CD14-positive monocyte (primary cell): Measurements from ENCODE around the gene UNKL. TPM values are rescaled to one million over a fixed set of nuclear protein-coding genes. Genes with fewer than 3 reads are reported as not detected.

Source experiments
- DNase-seq, 3 donors: peaks; one replicate each; pipeline ENCODE4 v3.0.0-alpha.2; 2011 to 2022
- H2AFZ ChIP-seq: 2 replicates; pipeline ENCODE4 v1.6.0; 2012; ENCODE audit warnings: mild to moderate bottlenecking, low read depth, low read length, inconsistent platforms; ENCODE audit not compliant: insufficient read depth, poor library complexity, severe bottlenecking
- H3K27ac ChIP-seq, 2 donors: 1 replicate in 1 of 2; 2 replicates in 1 of 2; pipeline ENCODE4 v1.5.1; 2012 to 2013; ENCODE audit warnings: low read length in 2 of 2, control low read depth in 1 of 2, inconsistent platforms in 1 of 2, low read depth in 1 of 2, mild to moderate bottlenecking in 1 of 2
- H3K27me3 ChIP-seq, 2 donors: one replicate each; pipeline versions ENCODE4 v1.6.0 to v1.6.1; 2011 to 2013; ENCODE audit warnings: low read length in 2 of 2; ENCODE audit not compliant: control insufficient read depth in 2 of 2, insufficient read depth in 2 of 2
- H3K36me3 ChIP-seq, 2 donors: replicated peaks in 1 of 2; 1 replicate in 1 of 2; 2 replicates in 1 of 2; pipeline versions ENCODE4 v1.5.1 to v1.6.1; 2012 to 2013; ENCODE audit warnings: low read length in 2 of 2, control low read depth in 1 of 2, inconsistent platforms in 1 of 2, mild to moderate bottlenecking in 1 of 2; ENCODE audit not compliant: insufficient read depth in 2 of 2, control insufficient read depth in 1 of 2
- H3K4me1 ChIP-seq, 2 donors: 1 replicate in 1 of 2; 2 replicates in 1 of 2; pipeline versions ENCODE4 v1.5.1 to v1.6.1; 2012 to 2013; ENCODE audit warnings: low read length in 2 of 2, control low read depth in 1 of 2, inconsistent platforms in 1 of 2, mild to moderate bottlenecking in 1 of 2, moderate library complexity in 1 of 2; ENCODE audit not compliant: insufficient read depth in 2 of 2, control insufficient read depth in 1 of 2
- H3K4me2 ChIP-seq: replicated peaks from 2 replicates; pipeline ENCODE3; 2012; ENCODE audit warnings: low read length, moderate library complexity, mild to moderate bottlenecking; ENCODE audit not compliant: poor library complexity, severe bottlenecking; ENCODE audit errors: extremely low read depth
- H3K4me3 ChIP-seq, 3 experiments: fragments of 200-600 bp in 1 of 3; sonication (generic) in 1 of 3; replicated peaks in 1 of 3; 1 replicate in 2 of 3; 2 replicates in 1 of 3; pipeline ENCODE4 v1.5.1; 2011 to 2013; ENCODE audit warnings: low read length in 3 of 3, mild to moderate bottlenecking in 3 of 3, control low read depth in 2 of 3, low read depth in 2 of 3, inconsistent platforms in 1 of 3, moderate library complexity in 1 of 3
- H3K79me2 ChIP-seq: 2 replicates; pipeline ENCODE4 v1.6.0; 2012; ENCODE audit warnings: mild to moderate bottlenecking, control low read depth, inconsistent platforms, low read length, moderate library complexity; ENCODE audit not compliant: insufficient read depth
- H3K9ac ChIP-seq: 2 replicates; pipeline ENCODE4 v1.6.0; 2017; ENCODE audit warnings: low read length, mild to moderate bottlenecking; ENCODE audit not compliant: insufficient read depth, poor library complexity, severe bottlenecking
- H3K9me3 ChIP-seq, 2 donors: replicated peaks in 1 of 2; 1 replicate in 1 of 2; 2 replicates in 1 of 2; pipeline versions ENCODE4 v1.5.1 to v1.6.1; 2012 to 2013; ENCODE audit warnings: low read length in 2 of 2, control low read depth in 1 of 2; ENCODE audit not compliant: control insufficient read depth in 1 of 2, insufficient read depth in 1 of 2
- H4K20me1 ChIP-seq: 2 replicates; pipeline ENCODE4 v1.6.0; 2012; ENCODE audit warnings: mild to moderate bottlenecking, low read length, control low read depth, moderate library complexity; ENCODE audit not compliant: insufficient read depth
- H3K27ac Mint-ChIP-seq, 7 donors: one replicate each; pipeline ENCODE4 v1.8.0; 2020; ENCODE audit warnings: mild to moderate bottlenecking in 7 of 7, mixed read lengths in 7 of 7, moderate library complexity in 6 of 7, inconsistent platforms in 2 of 7
- H3K27me3 Mint-ChIP-seq, 3 donors: one replicate each; pipeline ENCODE4 v1.8.0; 2021 to 2022; ENCODE audit warnings: low read depth in 3 of 3, mild to moderate bottlenecking in 3 of 3, mixed read lengths in 3 of 3, moderate library complexity in 3 of 3, inconsistent platforms in 1 of 3
- H3K36me3 Mint-ChIP-seq, 2 donors: one replicate each; pipeline ENCODE4 v1.8.0; 2020; ENCODE audit warnings: mixed read lengths in 2 of 2, inconsistent platforms in 1 of 2, mild to moderate bottlenecking in 1 of 2
- H3K4me1 Mint-ChIP-seq: one replicate; pipeline ENCODE4 v1.8.0; 2020; ENCODE audit warnings: mild to moderate bottlenecking, mixed read lengths
- H3K4me3 Mint-ChIP-seq, 2 donors: one replicate each; pipeline ENCODE4 v1.8.0; 2020; ENCODE audit warnings: mild to moderate bottlenecking in 2 of 2, mixed read lengths in 2 of 2, moderate library complexity in 1 of 2
- H3K9me3 Mint-ChIP-seq, 7 donors: one replicate each; pipeline ENCODE4 v1.8.0; 2020 to 2022; ENCODE audit warnings: mixed read lengths in 7 of 7, mild to moderate bottlenecking in 6 of 7, moderate library complexity in 6 of 7, inconsistent platforms in 2 of 7
- CTCF ChIP-seq: fragments of 200-600 bp; IDR thresholded peaks from one replicate; pipeline ENCODE4 v1.8.0; 2022; ENCODE audit warnings: antibody characterized with exemption, mild to moderate bottlenecking
- WGBS: methylation state at CpG from one replicate; pipeline ENCODE4 v1.1.5; 2013; ENCODE audit warnings: missing lambda C conversion rate; ENCODE audit not compliant: insufficient coverage; 5-methylcytosine and 5-hydroxymethylcytosine counted together
- intact Hi-C, 2 donors: fragments of 100-400 bp; cut with micrococcal nuclease; formaldehyde crosslinking; loops; one replicate each; pipeline versions ENCODE4 v1.15.0 to v1.15.1; 2023
- polyA plus RNA-seq, 3 donors: library from polyadenylated mRNA; depleted of rRNA in 1 of 3; unstranded in 2 of 3; stranded (reverse) in 1 of 3; fragments of 300-500 nt in 2 of 3; fragments of >200 nt in 1 of 3; fragmentation: Illumina TruSeq in 2 of 3; gene quantifications; 1 replicate in 2 of 3; 2 replicates in 1 of 3; pipeline ENCODE4 v1.2.3, GENCODE V29; 2012 to 2021

The UNKL gene
- polyA plus RNA-seq, 3 donors = 1.2 to 19.9 (median 2.2) TPM

- intact Hi-C loops = no loop called here
- WGBS = 90% methylated on average over 9 of the region's 10 CpGs
- peaks cover 31 to 40% of the 10 kb centered on the region in 2 donors for H3K36me3 ChIP-seq
These were observed 37.0 kb downstream of the UNKL start for GRCh38 chr16:1377406-1378010.

GRCh38 chr16:1375741-1376410 lies 38.6 kb downstream of the UNKL start:
- H3K27ac Mint-ChIP-seq = no peak overlapping the region
- Histone ChIP-seq H3K4me1 (peaks cover 12 to 22% of the 10 kb centered on the region in 2 donors), H3K4me3 (no peak overlapping the region), H3K4me2 (no peak overlapping the region), H3K27ac (no peak overlapping the region), H3K79me2 (peaks cover 12% of the 10 kb centered on the region), H4K20me1 (peaks cover 80% of the 10 kb centered on the region), H2AFZ (no peak overlapping the region), H3K27me3 (no peaks in the 10 kb centered on the region), H3K9me3 (no peaks in the 10 kb centered on the region), H3K36me3 (peaks cover 23% of the 10 kb centered on the region in 2 donors), H3K9ac (no peak overlapping the region)
- DNase-seq = no peak
- no peak overlapping the region for H3K4me3 Mint-ChIP-seq
- H3K36me3 Mint-ChIP-seq = peaks cover 36 to 59% of the 10 kb centered on the region in 2 donors
- WGBS = 97% methylated on average over 15 of the region's 19 CpGs
- TF ChIP-seq CTCF = no peak
- intact Hi-C loops = no loop called here
- H3K4me1 Mint-ChIP-seq = peaks cover 17% of the 10 kb centered on the region
- peaks cover 1 to 3% (median 2%) of the 10 kb centered on the region in 3 donors for H3K27me3 Mint-ChIP-seq
- H3K9me3 Mint-ChIP-seq = no peaks in the 10 kb centered on the region

More at GRCh38 chr16:1377406-1378010, 37.0 kb downstream of the UNKL start:
- no peak overlapping the region for H3K4me3 Mint-ChIP-seq
- Histone ChIP-seq H3K27me3 (no peaks in the 10 kb centered on the region), H3K27ac (no peak overlapping the region), H3K9me3 (no peaks in the 10 kb centered on the region), H4K20me1 (peaks cover 82% of the 10 kb centered on the region), H3K79me2 (peaks cover 12% of the 10 kb centered on the region), H2AFZ (no peak overlapping the region), H3K4me3 (no peak overlapping the region), H3K4me2 (no peak overlapping the region), H3K9ac (no peak overlapping the region), H3K4me1 (peaks cover 12 to 22% of the 10 kb centered on the region in 2 donors)
- H3K27me3 Mint-ChIP-seq = peaks cover 1 to 3% (median 2%) of the 10 kb centered on the region in 3 donors
- peaks cover 37 to 63% of the 10 kb centered on the region in 2 donors for H3K36me3 Mint-ChIP-seq
- H3K4me1 Mint-ChIP-seq = peaks cover 17% of the 10 kb centered on the region
- no peak for DNase-seq
- no peak overlapping the region for H3K27ac Mint-ChIP-seq
- no peak for TF ChIP-seq CTCF
- no peaks in the 10 kb centered on the region for H3K9me3 Mint-ChIP-seq
